H9 (cell line): Measurements from ENCODE around the gene IQCK. TPM values are rescaled to one million over a fixed set of nuclear protein-coding genes. Genes with fewer than 3 reads are reported as not detected.

Experiments
- DNase-seq: peaks from one replicate; pipeline ENCODE4 v3.0.0-alpha.2; 2017
- H2AFZ ChIP-seq: one replicate; pipeline ENCODE4 v1.6.1; 2013; ENCODE audit warnings: mild to moderate bottlenecking, low read length, control low read depth, moderate library complexity
- H2AK5ac ChIP-seq: 2 replicates; pipeline ENCODE4 v1.6.1; 2013; ENCODE audit warnings: low read length, control low read depth, mixed read lengths; ENCODE audit not compliant: insufficient read length
- H2BK120ac ChIP-seq: one replicate; pipeline ENCODE4 v1.6.1; 2013; ENCODE audit warnings: low read depth, mild to moderate bottlenecking, low read length, control low read depth, inconsistent platforms; ENCODE audit not compliant: poor library complexity, severe bottlenecking
- H2BK12ac ChIP-seq: 2 replicates; pipeline ENCODE4 v1.6.1; 2013; ENCODE audit warnings: low read length, control low read depth, mixed read lengths, low read depth; ENCODE audit not compliant: insufficient read length
- H2BK15ac ChIP-seq: 2 replicates; pipeline ENCODE4 v1.6.1; 2013; ENCODE audit warnings: low read depth, low read length, control low read depth
- H2BK20ac ChIP-seq: one replicate; pipeline ENCODE4 v1.6.1; 2013; ENCODE audit warnings: low read depth, mild to moderate bottlenecking, low read length, control low read depth, inconsistent platforms; ENCODE audit not compliant: poor library complexity, severe bottlenecking
- H2BK5ac ChIP-seq: 2 replicates; pipeline ENCODE4 v1.6.1; 2013; ENCODE audit warnings: low read length, control low read depth, mixed read lengths; ENCODE audit not compliant: insufficient read length
- H3K14ac ChIP-seq: 2 replicates; pipeline ENCODE4 v1.6.1; 2013; ENCODE audit warnings: low read length, control low read depth; ENCODE audit not compliant: insufficient read depth
- H3K18ac ChIP-seq: 2 replicates; pipeline ENCODE4 v1.6.1; 2013; ENCODE audit warnings: low read depth, mild to moderate bottlenecking, mixed read lengths, low read length, control low read depth; ENCODE audit not compliant: insufficient read length
- H3K23ac ChIP-seq: 2 replicates; pipeline ENCODE4 v1.6.1; 2013; ENCODE audit warnings: low read length, control low read depth, mixed read lengths, low read depth; ENCODE audit not compliant: insufficient read length
- H3K23me2 ChIP-seq: 2 replicates; pipeline ENCODE4 v1.6.1; 2013; ENCODE audit warnings: low read depth, mild to moderate bottlenecking, mixed read lengths, low read length, control low read depth; ENCODE audit not compliant: insufficient read length, poor library complexity, severe bottlenecking
- H3K27ac ChIP-seq: 2 replicates; pipeline ENCODE4 v1.5.1; 2013; ENCODE audit warnings: low read length, control low read depth, mixed read lengths, low read depth; ENCODE audit not compliant: insufficient read length
- H3K27me3 ChIP-seq: 2 replicates; pipeline ENCODE4 v1.6.1; 2013; ENCODE audit warnings: low read length, control low read depth, inconsistent platforms; ENCODE audit not compliant: insufficient read depth
- H3K4ac ChIP-seq: 2 replicates; pipeline ENCODE4 v1.6.1; 2013; ENCODE audit warnings: low read depth, mild to moderate bottlenecking, control low read depth, inconsistent platforms, low read length, moderate library complexity
- H3K4me1 ChIP-seq: 2 replicates; pipeline ENCODE4 v1.6.1; 2013; ENCODE audit warnings: low read length, control low read depth, inconsistent platforms; ENCODE audit not compliant: insufficient read depth
- H3K4me2 ChIP-seq: 2 replicates; pipeline ENCODE4 v1.6.1; 2013; ENCODE audit warnings: low read length, control low read depth, mixed read lengths; ENCODE audit not compliant: insufficient read length, insufficient read depth
- H3K56ac ChIP-seq: 2 replicates; pipeline ENCODE4 v1.6.1; 2013; ENCODE audit warnings: low read depth, mild to moderate bottlenecking, mixed read lengths, low read length, control low read depth; ENCODE audit not compliant: insufficient read length
- H3K79me1 ChIP-seq: 2 replicates; pipeline ENCODE4 v1.6.1; 2013; ENCODE audit warnings: low read depth, mild to moderate bottlenecking, moderate library complexity, low read length, control low read depth, inconsistent platforms; ENCODE audit not compliant: insufficient read depth, poor library complexity, severe bottlenecking
- H3K79me2 ChIP-seq: 2 replicates; pipeline ENCODE4 v1.6.1; 2013; ENCODE audit warnings: low read length, control low read depth, inconsistent platforms; ENCODE audit not compliant: insufficient read depth
- H3K9ac ChIP-seq: 2 replicates; pipeline ENCODE4 v1.6.1; 2013; ENCODE audit warnings: low read length, control low read depth, mixed read lengths; ENCODE audit not compliant: insufficient read length; ENCODE audit errors: extremely low read depth
- H3K9me3 ChIP-seq: one replicate; pipeline ENCODE4 v1.6.1; 2013; ENCODE audit warnings: low read depth, low read length, inconsistent platforms; ENCODE audit not compliant: control insufficient read depth
- H3T11ph ChIP-seq: one replicate; pipeline ENCODE4 v1.6.1; 2013; ENCODE audit warnings: mild to moderate bottlenecking, low read length, control low read depth, inconsistent platforms
- H4K20me1 ChIP-seq: one replicate; pipeline ENCODE4 v1.6.1; 2013; ENCODE audit not compliant: control insufficient read depth, insufficient read length, insufficient read depth
- H4K5ac ChIP-seq: 2 replicates; pipeline ENCODE4 v1.6.1; 2013; ENCODE audit warnings: low read depth, mild to moderate bottlenecking, mixed read lengths, low read length, control low read depth; ENCODE audit not compliant: insufficient read length
- H4K8ac ChIP-seq: replicated peaks from 2 replicates; pipeline ENCODE4 v1.6.1; 2013; ENCODE audit warnings: low read length, control low read depth, mixed read lengths, low read depth; ENCODE audit not compliant: insufficient read length
- H4K91ac ChIP-seq: 2 replicates; pipeline ENCODE4 v1.6.1; 2013; ENCODE audit warnings: low read depth, mild to moderate bottlenecking, moderate library complexity, mixed read lengths, low read length, control low read depth; ENCODE audit not compliant: insufficient read length
- H3K27ac Mint-ChIP-seq, 3 experiments: 2 replicates in 2 of 3; 3 replicates in 1 of 3; pipeline ENCODE4 v1.8.0; 2020 to 2021; ENCODE audit warnings: mixed read lengths in 3 of 3, mild to moderate bottlenecking in 1 of 3, moderate library complexity in 1 of 3
- H3K27me3 Mint-ChIP-seq: 2 replicates; pipeline ENCODE4 v1.8.0; 2021; ENCODE audit warnings: low read depth, mild to moderate bottlenecking, moderate library complexity, mixed read lengths
- H3K36me3 Mint-ChIP-seq, 3 experiments: 2 replicates in 2 of 3; 3 replicates in 1 of 3; pipeline ENCODE4 v1.8.0; 2020 to 2021; ENCODE audit warnings: low read depth in 3 of 3, mixed read lengths in 3 of 3; ENCODE audit not compliant: insufficient read depth in 1 of 3
- H3K4me1 Mint-ChIP-seq, 2 experiments: 2 replicates each; pipeline ENCODE4 v1.8.0; 2020; ENCODE audit warnings: mixed read lengths in 2 of 2
- H3K4me3 Mint-ChIP-seq, 2 experiments: 2 replicates in 1 of 2; 3 replicates in 1 of 2; pipeline ENCODE4 v1.8.0; 2020 to 2021; ENCODE audit warnings: mild to moderate bottlenecking in 2 of 2, mixed read lengths in 2 of 2, moderate library complexity in 1 of 2
- H3K9me3 Mint-ChIP-seq, 2 experiments: 2 replicates in 1 of 2; 3 replicates in 1 of 2; pipeline ENCODE4 v1.8.0; 2020; ENCODE audit warnings: mild to moderate bottlenecking in 2 of 2, mixed read lengths in 2 of 2, moderate library complexity in 1 of 2
- WGBS: extraction: QIAGEN DNeasy Blood & Tissue Kit; methylation state at CpG from one replicate; pipeline ENCODE4 v1.1.7; 2013; ENCODE audit warnings: missing lambda C conversion rate, low lambda C conversion rate, mixed read lengths; ENCODE audit not compliant: insufficient read length; ENCODE audit errors: extremely low coverage; 5-methylcytosine and 5-hydroxymethylcytosine counted together
- total RNA-seq: library from RNA; stranded (reverse); gene quantifications from 2 replicates; pipeline ENCODE4 v1.2.1, GENCODE V29; 2021
- TF ChIP-seq, protein P1 (sequence below): fragments of 200-600 bp; sonication (generic); conservative IDR thresholded peaks from 3 replicates; pipeline ENCODE4 v1.8.0; 2021; ENCODE audit warnings: antibody characterized with exemption, mild to moderate bottlenecking

Gene IQCK
- total RNA-seq, 1 experiment from 2014 or later, result 9.0 TPM

DNA sequence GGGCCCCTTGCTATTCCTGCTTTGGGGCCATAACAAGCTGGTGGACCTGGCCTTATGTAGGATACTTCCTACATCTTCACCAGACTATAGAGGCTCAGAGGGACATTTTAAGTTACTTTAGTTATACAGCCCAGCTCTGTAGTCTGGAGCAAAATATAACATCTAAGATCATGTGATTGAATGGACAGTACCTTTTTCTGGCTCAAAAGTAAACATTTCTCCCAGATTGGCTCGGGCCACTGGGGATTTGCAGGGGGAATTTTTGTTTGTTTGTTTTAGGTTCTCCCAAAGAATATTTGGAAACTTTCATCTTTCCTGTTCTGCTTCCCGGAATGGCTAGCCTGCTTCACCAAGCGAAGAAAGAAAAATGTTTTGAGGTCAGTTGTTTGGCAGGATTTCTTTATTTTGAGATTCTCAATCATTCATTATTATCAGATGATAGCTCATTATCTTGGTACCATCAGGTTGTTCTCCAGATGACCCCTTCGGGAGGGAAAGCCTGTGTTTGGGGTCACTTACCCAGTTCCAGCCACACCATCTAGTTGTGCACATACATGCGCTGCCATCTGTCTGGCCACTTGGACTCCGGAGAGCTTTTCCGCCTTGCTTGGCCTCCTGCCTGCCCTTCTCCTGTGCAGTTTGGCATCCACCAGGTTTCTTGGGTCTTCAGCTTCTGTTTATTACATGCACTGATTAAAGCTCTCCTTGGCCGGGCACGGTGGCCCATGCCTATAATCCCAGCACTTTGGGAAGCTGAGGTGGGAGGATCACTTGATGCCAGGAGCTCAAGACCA, 17.2 kb downstream of the IQCK start:
- Histone ChIP-seq H4K20me1 (no peaks in the 10 kb centered on the region), H4K5ac (no peak overlapping the region), H2BK15ac (no peak overlapping the region), H2BK120ac (no peak overlapping the region), H3K23me2 (no peaks in the 10 kb centered on the region), H3K56ac (no peak overlapping the region), H2BK12ac (no peak overlapping the region), H2AK5ac (no peak overlapping the region), H3K79me2 (no peaks in the 10 kb centered on the region), H3K9me3 (no peaks in the 10 kb centered on the region), H2BK20ac (no peak overlapping the region), H3K79me1 (no peaks in the 10 kb centered on the region), H4K8ac (no peak overlapping the region), H3K23ac (no peak overlapping the region), H3K18ac (no peak overlapping the region), H3K27ac (no peak overlapping the region), H3T11ph (no peak overlapping the region), H2AFZ (no peak overlapping the region), H3K4ac (no peak overlapping the region), H3K9ac (no peak overlapping the region), H3K4me1 (no peaks in the 10 kb centered on the region), H2BK5ac (no peak overlapping the region), H3K4me2 (no peak overlapping the region), H3K27me3 (no peaks in the 10 kb centered on the region), H4K91ac (no peak overlapping the region), H3K14ac (no peak overlapping the region)
- Mint-ChIP-seq H3K27ac (no peak overlapping the region), H3K27me3 (no peaks in the 10 kb centered on the region), H3K4me3 (no peak overlapping the region), H3K36me3 (peaks cover 3 to 19% (median 18%) of the 10 kb centered on the region in 3 experiments; a peak in 5 of 7 replicates), H3K4me1 (peaks cover 11% of the 10 kb centered on the region in 2 experiments), H3K9me3 (no peaks in the 10 kb centered on the region)
- TF ChIP-seq, protein P1, sequence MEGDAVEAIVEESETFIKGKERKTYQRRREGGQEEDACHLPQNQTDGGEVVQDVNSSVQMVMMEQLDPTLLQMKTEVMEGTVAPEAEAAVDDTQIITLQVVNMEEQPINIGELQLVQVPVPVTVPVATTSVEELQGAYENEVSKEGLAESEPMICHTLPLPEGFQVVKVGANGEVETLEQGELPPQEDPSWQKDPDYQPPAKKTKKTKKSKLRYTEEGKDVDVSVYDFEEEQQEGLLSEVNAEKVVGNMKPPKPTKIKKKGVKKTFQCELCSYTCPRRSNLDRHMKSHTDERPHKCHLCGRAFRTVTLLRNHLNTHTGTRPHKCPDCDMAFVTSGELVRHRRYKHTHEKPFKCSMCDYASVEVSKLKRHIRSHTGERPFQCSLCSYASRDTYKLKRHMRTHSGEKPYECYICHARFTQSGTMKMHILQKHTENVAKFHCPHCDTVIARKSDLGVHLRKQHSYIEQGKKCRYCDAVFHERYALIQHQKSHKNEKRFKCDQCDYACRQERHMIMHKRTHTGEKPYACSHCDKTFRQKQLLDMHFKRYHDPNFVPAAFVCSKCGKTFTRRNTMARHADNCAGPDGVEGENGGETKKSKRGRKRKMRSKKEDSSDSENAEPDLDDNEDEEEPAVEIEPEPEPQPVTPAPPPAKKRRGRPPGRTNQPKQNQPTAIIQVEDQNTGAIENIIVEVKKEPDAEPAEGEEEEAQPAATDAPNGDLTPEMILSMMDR, result no peak
- no CpG with 5 or more reads among the region's 9 CpGs for WGBS
- DNase-seq, result no peak
